Measurements from ENCODE around the gene PCYOX1L.
A peak's percentile ranks its signal among the peaks of the same experiment; 100 is the strongest.

Gene PCYOX1L

GRCh38 chr5:149357370-149358293, at the start of gene PCYOX1L:
TSS of gene PCYOX1L (plus strand) at chr5:149358046. CDS start at chr5:149358069, 23 bp downstream.
- DNase-seq = peak; percentile 90

GRCh38 chr5:149309354-149309753, 48.5 kb upstream of the PCYOX1L start:
- no peak for DNase-seq

- DNase-seq = no peak
Measured at GRCh38 chr5:149310488-149310887, 47.4 kb upstream of the PCYOX1L start.

- DNase-seq = no peak
Measured at GRCh38 chr5:149310947-149311658, 46.7 kb upstream of the PCYOX1L start.

GRCh38 chr5:149313151-149313841, 44.5 kb upstream of the PCYOX1L start:
- DNase-seq = no peak

GRCh38 chr5:149314571-149315111, 43.2 kb upstream of the PCYOX1L start:
- no peak for DNase-seq

- no peak for DNase-seq
Measured at GRCh38 chr5:149315753-149316152, 42.1 kb upstream of the PCYOX1L start.

GRCh38 chr5:149317281-149318048, 40.4 kb upstream of the PCYOX1L start:
- peak; percentile 6 for DNase-seq

GRCh38 chr5:149319174-149319573, 38.7 kb upstream of the PCYOX1L start:
- no peak for DNase-seq

- DNase-seq = peak; percentile 91
Measured at GRCh38 chr5:149320791-149321330, 37.0 kb upstream of the PCYOX1L start.

- DNase-seq = no peak
Measured at GRCh38 chr5:149322518-149322917, 35.3 kb upstream of the PCYOX1L start.

GRCh38 chr5:149323210-149323609, 34.6 kb upstream of the PCYOX1L start:
- no peak for DNase-seq

GRCh38 chr5:149323621-149324205, 34.1 kb upstream of the PCYOX1L start:
- no peak for DNase-seq

- no peak for DNase-seq
Measured at GRCh38 chr5:149324641-149325040, 33.2 kb upstream of the PCYOX1L start.

GRCh38 chr5:149325166-149325735, 32.6 kb upstream of the PCYOX1L start:
- DNase-seq = peak; percentile 64

GRCh38 chr5:149325894-149326293, 32.0 kb upstream of the PCYOX1L start:
- no peak for DNase-seq

- no peak for DNase-seq
Measured at GRCh38 chr5:149326611-149327010, 31.2 kb upstream of the PCYOX1L start.

GRCh38 chr5:149328177-149328576, 29.7 kb upstream of the PCYOX1L start:
- no peak for DNase-seq

GRCh38 chr5:149333711-149334443, 24.0 kb upstream of the PCYOX1L start:
- no peak for DNase-seq

- peak; percentile 72 for DNase-seq
Measured at GRCh38 chr5:149337736-149338135, 20.1 kb upstream of the PCYOX1L start.
